H9 (cell line): Measurements from ENCODE around the gene CLCA4. TPM values are rescaled to one million over a fixed set of nuclear protein-coding genes. Genes with fewer than 3 reads are reported as not detected.

ENCODE experiments used
- DNase-seq: peaks from one replicate; pipeline ENCODE4 v3.0.0-alpha.2; 2017
- H2AFZ ChIP-seq: one replicate; pipeline ENCODE4 v1.6.1; 2013; ENCODE audit warnings: mild to moderate bottlenecking, low read length, control low read depth, moderate library complexity
- H2AK5ac ChIP-seq: 2 replicates; pipeline ENCODE4 v1.6.1; 2013; ENCODE audit warnings: low read length, control low read depth, mixed read lengths; ENCODE audit not compliant: insufficient read length
- H2BK120ac ChIP-seq: one replicate; pipeline ENCODE4 v1.6.1; 2013; ENCODE audit warnings: low read depth, mild to moderate bottlenecking, low read length, control low read depth, inconsistent platforms; ENCODE audit not compliant: poor library complexity, severe bottlenecking
- H2BK12ac ChIP-seq: 2 replicates; pipeline ENCODE4 v1.6.1; 2013; ENCODE audit warnings: low read length, control low read depth, mixed read lengths, low read depth; ENCODE audit not compliant: insufficient read length
- H2BK15ac ChIP-seq: 2 replicates; pipeline ENCODE4 v1.6.1; 2013; ENCODE audit warnings: low read depth, low read length, control low read depth
- H2BK20ac ChIP-seq: one replicate; pipeline ENCODE4 v1.6.1; 2013; ENCODE audit warnings: low read depth, mild to moderate bottlenecking, low read length, control low read depth, inconsistent platforms; ENCODE audit not compliant: poor library complexity, severe bottlenecking
- H2BK5ac ChIP-seq: 2 replicates; pipeline ENCODE4 v1.6.1; 2013; ENCODE audit warnings: low read length, control low read depth, mixed read lengths; ENCODE audit not compliant: insufficient read length
- H3K14ac ChIP-seq: 2 replicates; pipeline ENCODE4 v1.6.1; 2013; ENCODE audit warnings: low read length, control low read depth; ENCODE audit not compliant: insufficient read depth
- H3K18ac ChIP-seq: 2 replicates; pipeline ENCODE4 v1.6.1; 2013; ENCODE audit warnings: low read depth, mild to moderate bottlenecking, mixed read lengths, low read length, control low read depth; ENCODE audit not compliant: insufficient read length
- H3K23ac ChIP-seq: 2 replicates; pipeline ENCODE4 v1.6.1; 2013; ENCODE audit warnings: low read length, control low read depth, mixed read lengths, low read depth; ENCODE audit not compliant: insufficient read length
- H3K23me2 ChIP-seq: 2 replicates; pipeline ENCODE4 v1.6.1; 2013; ENCODE audit warnings: low read depth, mild to moderate bottlenecking, mixed read lengths, low read length, control low read depth; ENCODE audit not compliant: insufficient read length, poor library complexity, severe bottlenecking
- H3K27ac ChIP-seq: 2 replicates; pipeline ENCODE4 v1.5.1; 2013; ENCODE audit warnings: low read length, control low read depth, mixed read lengths, low read depth; ENCODE audit not compliant: insufficient read length
- H3K27me3 ChIP-seq: 2 replicates; pipeline ENCODE4 v1.6.1; 2013; ENCODE audit warnings: low read length, control low read depth, inconsistent platforms; ENCODE audit not compliant: insufficient read depth
- H3K4ac ChIP-seq: 2 replicates; pipeline ENCODE4 v1.6.1; 2013; ENCODE audit warnings: low read depth, mild to moderate bottlenecking, control low read depth, inconsistent platforms, low read length, moderate library complexity
- H3K4me1 ChIP-seq: 2 replicates; pipeline ENCODE4 v1.6.1; 2013; ENCODE audit warnings: low read length, control low read depth, inconsistent platforms; ENCODE audit not compliant: insufficient read depth
- H3K4me2 ChIP-seq: 2 replicates; pipeline ENCODE4 v1.6.1; 2013; ENCODE audit warnings: low read length, control low read depth, mixed read lengths; ENCODE audit not compliant: insufficient read length, insufficient read depth
- H3K56ac ChIP-seq: 2 replicates; pipeline ENCODE4 v1.6.1; 2013; ENCODE audit warnings: low read depth, mild to moderate bottlenecking, mixed read lengths, low read length, control low read depth; ENCODE audit not compliant: insufficient read length
- H3K79me1 ChIP-seq: 2 replicates; pipeline ENCODE4 v1.6.1; 2013; ENCODE audit warnings: low read depth, mild to moderate bottlenecking, moderate library complexity, low read length, control low read depth, inconsistent platforms; ENCODE audit not compliant: insufficient read depth, poor library complexity, severe bottlenecking
- H3K79me2 ChIP-seq: 2 replicates; pipeline ENCODE4 v1.6.1; 2013; ENCODE audit warnings: low read length, control low read depth, inconsistent platforms; ENCODE audit not compliant: insufficient read depth
- H3K9ac ChIP-seq: 2 replicates; pipeline ENCODE4 v1.6.1; 2013; ENCODE audit warnings: low read length, control low read depth, mixed read lengths; ENCODE audit not compliant: insufficient read length; ENCODE audit errors: extremely low read depth
- H3K9me3 ChIP-seq: one replicate; pipeline ENCODE4 v1.6.1; 2013; ENCODE audit warnings: low read depth, low read length, inconsistent platforms; ENCODE audit not compliant: control insufficient read depth
- H3T11ph ChIP-seq: one replicate; pipeline ENCODE4 v1.6.1; 2013; ENCODE audit warnings: mild to moderate bottlenecking, low read length, control low read depth, inconsistent platforms
- H4K20me1 ChIP-seq: one replicate; pipeline ENCODE4 v1.6.1; 2013; ENCODE audit not compliant: control insufficient read depth, insufficient read length, insufficient read depth
- H4K5ac ChIP-seq: 2 replicates; pipeline ENCODE4 v1.6.1; 2013; ENCODE audit warnings: low read depth, mild to moderate bottlenecking, mixed read lengths, low read length, control low read depth; ENCODE audit not compliant: insufficient read length
- H4K8ac ChIP-seq: replicated peaks from 2 replicates; pipeline ENCODE4 v1.6.1; 2013; ENCODE audit warnings: low read length, control low read depth, mixed read lengths, low read depth; ENCODE audit not compliant: insufficient read length
- H4K91ac ChIP-seq: 2 replicates; pipeline ENCODE4 v1.6.1; 2013; ENCODE audit warnings: low read depth, mild to moderate bottlenecking, moderate library complexity, mixed read lengths, low read length, control low read depth; ENCODE audit not compliant: insufficient read length
- H3K27ac Mint-ChIP-seq, 3 experiments: 2 replicates in 2 of 3; 3 replicates in 1 of 3; pipeline ENCODE4 v1.8.0; 2020 to 2021; ENCODE audit warnings: mixed read lengths in 3 of 3, mild to moderate bottlenecking in 1 of 3, moderate library complexity in 1 of 3
- H3K27me3 Mint-ChIP-seq: 2 replicates; pipeline ENCODE4 v1.8.0; 2021; ENCODE audit warnings: low read depth, mild to moderate bottlenecking, moderate library complexity, mixed read lengths
- H3K36me3 Mint-ChIP-seq, 3 experiments: 2 replicates in 2 of 3; 3 replicates in 1 of 3; pipeline ENCODE4 v1.8.0; 2020 to 2021; ENCODE audit warnings: low read depth in 3 of 3, mixed read lengths in 3 of 3; ENCODE audit not compliant: insufficient read depth in 1 of 3
- H3K4me1 Mint-ChIP-seq, 2 experiments: 2 replicates each; pipeline ENCODE4 v1.8.0; 2020; ENCODE audit warnings: mixed read lengths in 2 of 2
- H3K4me3 Mint-ChIP-seq, 2 experiments: 2 replicates in 1 of 2; 3 replicates in 1 of 2; pipeline ENCODE4 v1.8.0; 2020 to 2021; ENCODE audit warnings: mild to moderate bottlenecking in 2 of 2, mixed read lengths in 2 of 2, moderate library complexity in 1 of 2
- H3K9me3 Mint-ChIP-seq, 2 experiments: 2 replicates in 1 of 2; 3 replicates in 1 of 2; pipeline ENCODE4 v1.8.0; 2020; ENCODE audit warnings: mild to moderate bottlenecking in 2 of 2, mixed read lengths in 2 of 2, moderate library complexity in 1 of 2
- CTCF ChIP-seq: fragments of 200-600 bp; sonication (generic); conservative IDR thresholded peaks from 3 replicates; pipeline ENCODE4 v1.8.0; 2021; ENCODE audit warnings: antibody characterized with exemption, mild to moderate bottlenecking
- WGBS: extraction: QIAGEN DNeasy Blood & Tissue Kit; methylation state at CpG from one replicate; pipeline ENCODE4 v1.1.7; 2013; ENCODE audit warnings: missing lambda C conversion rate, low lambda C conversion rate, mixed read lengths; ENCODE audit not compliant: insufficient read length; ENCODE audit errors: extremely low coverage; 5-methylcytosine and 5-hydroxymethylcytosine counted together
- total RNA-seq: library from RNA; stranded (reverse); gene quantifications from 2 replicates; pipeline ENCODE4 v1.2.1, GENCODE V29; 2021

The CLCA4 gene
- total RNA-seq, 1 experiment from 2014 or later, result not detected

GRCh38 chr1:86508583-86508969 lies 38.3 kb upstream of the CLCA4 start:
- H2AK5ac ChIP-seq, result no peak overlapping the region
- no peak overlapping the region for H2BK120ac ChIP-seq
- no peak overlapping the region for H4K91ac ChIP-seq
- no peaks in the 10 kb centered on the region for H3K23me2 ChIP-seq
- H2BK5ac ChIP-seq, result no peak overlapping the region
- Mint-ChIP-seq H3K4me1 (peaks cover 18 to 26% of the 10 kb centered on the region in 2 experiments), H3K4me3 (no peak overlapping the region), H3K27me3 (no peaks in the 10 kb centered on the region), H3K9me3 (no peaks in the 10 kb centered on the region), H3K27ac (no peak overlapping the region), H3K36me3 (no peaks in the 10 kb centered on the region)
- no peaks in the 10 kb centered on the region for H3K79me2 ChIP-seq
- no peak overlapping the region for H3K9ac ChIP-seq
- no peak overlapping the region for H2BK20ac ChIP-seq
- no peaks in the 10 kb centered on the region for H3K79me1 ChIP-seq
- H3K56ac ChIP-seq, result no peak overlapping the region
- no peak overlapping the region for H2AFZ ChIP-seq
- DNase-seq, result no peak
- H3K18ac ChIP-seq, result no peak overlapping the region
- H2BK15ac ChIP-seq, result no peak overlapping the region
- H3K27me3 ChIP-seq, result no peaks in the 10 kb centered on the region
- no peaks in the 10 kb centered on the region for H3K9me3 ChIP-seq
- no peak for TF ChIP-seq CTCF
- no peak overlapping the region for H3K4me2 ChIP-seq
- no peak overlapping the region for H2BK12ac ChIP-seq
- no peak overlapping the region for H3K4ac ChIP-seq
- H4K8ac ChIP-seq, result no peak overlapping the region
- no peak overlapping the region for H3K27ac ChIP-seq
- H3K4me1 ChIP-seq, result peaks cover 2% of the 10 kb centered on the region; the same call in 1 of the 2 replicates
- peaks cover 2% of the 10 kb centered on the region for H4K20me1 ChIP-seq
- no peak overlapping the region for H3T11ph ChIP-seq
- no peak overlapping the region for H4K5ac ChIP-seq
- H3K23ac ChIP-seq, result no peak overlapping the region
- no peak overlapping the region for H3K14ac ChIP-seq
- WGBS, result no CpG with 5 or more reads among the region's 2 CpGs
